WI38 (cell line): ENCODE results near the gene OR6K2.

Source experiments
- H3K4me3 ChIP-seq: 2 replicates; pipeline ENCODE4 v1.5.1; 2011; ENCODE audit warnings: low read depth, mild to moderate bottlenecking, control low read depth, low read length
- TF ChIP-seq, protein P1 (sequence below): IDR thresholded peaks from 2 replicates; pipeline ENCODE4 v1.5.1; 2012; ENCODE audit warnings: low read depth, mild to moderate bottlenecking, control low read depth, low read length

Gene OR6K2

DNA sequence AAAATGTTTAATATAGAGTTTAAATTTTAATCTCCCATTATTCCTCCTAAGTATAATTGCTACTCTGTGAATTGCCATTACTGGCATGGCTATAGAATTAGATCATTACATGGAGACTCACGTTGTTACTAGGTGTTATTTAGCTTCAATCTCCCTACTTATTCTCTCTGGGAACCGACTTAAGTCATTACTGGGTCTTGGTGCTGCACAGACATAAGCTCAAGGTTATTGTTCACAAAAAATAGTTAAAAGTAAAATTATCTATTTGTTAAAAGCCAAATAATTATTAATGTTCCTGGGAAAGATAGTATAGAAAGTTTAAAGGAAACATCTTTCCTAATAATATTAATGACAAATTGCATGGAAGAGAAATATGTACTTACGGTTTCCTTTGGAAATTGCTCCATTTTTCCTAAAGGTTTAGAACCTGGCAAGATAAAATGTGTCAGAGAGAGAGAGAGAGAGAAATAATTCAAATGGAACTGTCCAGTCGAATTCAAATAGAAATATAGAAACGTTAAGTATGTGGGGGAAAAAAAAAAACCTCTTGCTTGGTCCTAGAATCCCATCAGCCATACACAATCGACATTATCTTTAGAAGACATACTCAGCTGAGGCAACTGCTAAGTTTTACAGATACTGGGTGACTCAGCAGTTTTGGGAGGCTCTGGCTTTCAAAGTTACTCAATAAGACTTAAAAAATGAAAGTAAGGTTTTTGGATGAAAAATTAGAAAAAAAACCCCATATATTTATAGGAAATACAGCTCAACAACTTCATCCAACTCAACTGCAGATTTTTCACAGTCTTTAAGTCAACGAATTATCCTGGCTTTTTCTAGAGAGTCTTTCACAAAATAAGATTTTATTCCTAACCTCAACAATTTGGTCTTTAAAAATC lies 14.1 kb downstream of the OR6K2 start, which contains the start of gene SPTA1:
Gene SPTA1, minus strand, starts transcription at position 605 of the 899 bp plus-strand sequence. Its CDS starts 198 bp downstream, at position 407.
- H3K4me3 ChIP-seq: no peak within 1 kb of the TSS
- TF ChIP-seq, protein P1, sequence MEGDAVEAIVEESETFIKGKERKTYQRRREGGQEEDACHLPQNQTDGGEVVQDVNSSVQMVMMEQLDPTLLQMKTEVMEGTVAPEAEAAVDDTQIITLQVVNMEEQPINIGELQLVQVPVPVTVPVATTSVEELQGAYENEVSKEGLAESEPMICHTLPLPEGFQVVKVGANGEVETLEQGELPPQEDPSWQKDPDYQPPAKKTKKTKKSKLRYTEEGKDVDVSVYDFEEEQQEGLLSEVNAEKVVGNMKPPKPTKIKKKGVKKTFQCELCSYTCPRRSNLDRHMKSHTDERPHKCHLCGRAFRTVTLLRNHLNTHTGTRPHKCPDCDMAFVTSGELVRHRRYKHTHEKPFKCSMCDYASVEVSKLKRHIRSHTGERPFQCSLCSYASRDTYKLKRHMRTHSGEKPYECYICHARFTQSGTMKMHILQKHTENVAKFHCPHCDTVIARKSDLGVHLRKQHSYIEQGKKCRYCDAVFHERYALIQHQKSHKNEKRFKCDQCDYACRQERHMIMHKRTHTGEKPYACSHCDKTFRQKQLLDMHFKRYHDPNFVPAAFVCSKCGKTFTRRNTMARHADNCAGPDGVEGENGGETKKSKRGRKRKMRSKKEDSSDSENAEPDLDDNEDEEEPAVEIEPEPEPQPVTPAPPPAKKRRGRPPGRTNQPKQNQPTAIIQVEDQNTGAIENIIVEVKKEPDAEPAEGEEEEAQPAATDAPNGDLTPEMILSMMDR: no peak

DNA sequence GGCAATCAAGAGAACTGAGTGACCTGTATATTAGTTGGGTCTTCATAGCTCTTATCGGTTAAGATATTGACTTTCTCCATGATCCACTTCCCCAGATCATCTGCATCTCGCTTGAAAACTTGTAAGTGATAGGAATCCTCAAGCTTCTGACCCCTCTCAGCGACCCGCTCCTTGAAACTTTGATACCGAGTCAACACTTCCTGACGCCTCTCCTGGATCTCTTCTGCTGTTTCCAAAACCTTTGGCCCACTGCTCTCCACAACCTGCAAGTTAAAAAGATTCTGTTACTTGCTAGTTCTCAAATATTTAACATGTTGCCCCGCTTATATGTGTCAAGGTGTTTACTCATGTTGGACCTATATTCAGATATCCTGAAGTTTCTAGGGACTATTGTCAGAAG lies 15.4 kb downstream of the OR6K2 start:
- TF ChIP-seq, protein P1: no peak
- no peak overlapping the region for H3K4me3 ChIP-seq

DNA sequence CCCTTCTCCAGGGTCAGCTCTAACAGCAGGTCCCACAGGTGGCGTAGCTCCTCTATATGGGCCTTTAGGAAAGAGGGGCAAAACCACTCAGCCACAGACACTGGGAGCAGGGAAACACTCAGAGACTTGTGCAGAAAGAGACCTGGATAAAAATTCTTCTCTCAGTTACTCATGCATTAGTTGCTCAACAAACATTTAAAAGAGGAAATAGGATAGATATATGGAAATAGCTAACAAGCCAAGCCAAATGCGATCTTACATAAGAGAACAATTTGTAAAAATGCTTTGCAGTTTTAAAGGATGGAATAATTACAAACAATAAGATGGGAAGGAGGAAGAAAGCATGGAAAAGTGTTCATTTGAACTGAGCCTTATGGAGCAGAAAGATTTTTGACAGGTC lies 18.8 kb downstream of the OR6K2 start:
- H3K4me3 ChIP-seq: no peak overlapping the region

DNA sequence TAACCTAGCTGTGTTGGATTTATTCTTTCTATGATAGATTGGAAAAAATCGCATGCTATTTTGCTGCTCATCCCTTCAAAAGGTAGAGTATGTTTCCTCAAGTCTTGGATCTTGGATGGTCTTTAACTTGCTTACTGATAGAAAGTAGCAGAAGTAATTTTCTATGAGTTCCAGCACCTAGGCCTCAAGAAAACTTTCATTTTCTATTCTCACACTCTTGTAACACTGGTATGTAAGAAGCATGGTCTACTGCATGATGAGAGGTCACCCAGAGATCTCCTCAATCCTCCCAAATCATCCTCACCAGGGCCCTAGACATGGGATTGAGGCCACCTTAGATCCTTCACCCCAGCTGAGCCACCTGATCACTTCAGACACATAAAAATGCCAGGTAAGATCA lies 21.2 kb downstream of the OR6K2 start:
- TF ChIP-seq, protein P1: no peak
- H3K4me3 ChIP-seq: no peak overlapping the region

More for the DNA sequence above, 18.8 kb downstream of the OR6K2 start:
- TF ChIP-seq, protein P1: no peak

DNA sequence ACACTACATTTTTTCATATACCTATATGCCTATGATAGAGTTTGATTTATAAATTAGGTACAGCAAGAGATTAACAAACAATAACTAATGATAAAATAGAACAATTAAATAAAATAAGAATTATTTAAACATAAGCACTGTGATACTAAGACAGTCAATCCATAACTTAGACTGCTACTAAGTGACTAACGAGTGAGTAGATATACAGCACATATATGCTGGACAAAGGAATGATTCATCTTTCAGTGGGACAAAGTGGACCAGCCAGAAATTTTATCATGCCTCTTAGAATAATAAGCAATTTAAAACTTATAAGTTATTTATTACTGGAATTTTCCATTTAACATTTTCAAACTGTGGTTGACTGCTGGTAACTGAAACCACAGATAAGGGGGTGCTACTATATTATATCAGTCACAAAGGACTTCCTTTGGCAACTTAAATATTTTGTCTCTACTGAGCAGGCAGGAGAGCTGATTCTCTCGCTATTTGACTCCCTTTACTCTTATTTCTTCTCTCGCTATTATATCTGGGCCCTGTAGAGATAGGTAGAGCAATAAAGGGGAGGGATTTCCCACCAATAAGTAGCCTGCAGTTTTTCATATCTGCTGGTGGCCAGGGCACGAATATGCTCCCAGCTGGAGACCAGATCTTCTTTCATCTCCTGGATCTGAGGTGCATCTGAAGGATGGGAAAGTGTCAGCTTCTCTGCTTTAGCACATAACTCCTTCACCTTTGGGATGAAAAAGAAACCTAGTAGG lies 24.7 kb downstream of the OR6K2 start:
- H3K4me3 ChIP-seq: no peak overlapping the region
- TF ChIP-seq, protein P1: no peak

DNA sequence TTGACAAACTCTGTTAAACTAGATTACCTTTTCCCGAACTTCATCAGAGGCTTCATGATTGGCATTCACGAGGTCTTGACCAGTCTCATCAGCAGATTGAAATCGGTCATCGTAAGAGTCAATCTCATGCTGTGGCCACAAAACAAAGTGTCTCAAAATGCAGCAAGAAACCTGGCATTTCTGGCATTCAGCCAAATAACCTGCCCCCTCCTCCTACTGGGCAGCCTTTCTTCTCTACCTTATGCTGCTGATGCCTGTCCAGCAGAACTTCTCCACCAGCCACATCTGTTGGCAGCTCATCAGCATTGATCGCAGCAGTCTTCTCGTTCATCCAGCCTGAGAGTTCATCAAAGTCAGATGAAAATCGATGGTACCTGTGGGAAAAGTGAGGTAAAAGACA lies 26.1 kb downstream of the OR6K2 start:
- TF ChIP-seq, protein P1: no peak
- no peak overlapping the region for H3K4me3 ChIP-seq

DNA sequence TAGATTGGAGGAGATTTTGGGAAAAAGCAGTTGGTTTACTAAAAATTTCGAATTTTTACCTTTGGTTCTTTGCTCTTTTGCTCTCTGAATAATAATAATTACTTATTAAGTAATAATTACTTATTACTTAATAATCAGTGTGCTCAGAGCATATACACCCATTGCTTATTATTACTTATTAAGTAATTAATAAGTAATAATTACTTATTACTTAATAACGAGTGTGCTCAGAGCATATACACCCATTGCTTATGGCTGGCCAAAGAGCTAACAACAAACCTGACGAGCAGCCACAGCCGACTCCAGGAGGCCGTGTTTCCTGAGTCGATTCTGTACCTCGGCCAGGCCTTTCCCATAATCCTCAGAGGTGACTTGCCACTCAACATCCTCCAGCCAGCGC lies 34.4 kb downstream of the OR6K2 start:
- H3K4me3 ChIP-seq: no peak overlapping the region
- TF ChIP-seq, protein P1: no peak
